Measurements from ENCODE around the gene DNM3. TPM values are rescaled to one million over a fixed set of nuclear protein-coding genes. Genes with fewer than 3 reads are reported as not detected.

The DNM3 gene
- total RNA-seq, 1 donor from 2014 or later: 4.7 TPM

- Mint-ChIP-seq H3K36me3 (ENCODE audit: low read depth, unreplicated experiment) (peaks cover 2% of the 10 kb centered on the region), H3K4me1 (ENCODE audit: low read depth, unreplicated experiment) (peaks cover 30% of the 10 kb centered on the region), H3K27ac (ENCODE audit: unreplicated experiment) (no peak overlapping the region)
Observed at GRCh38 chr1:172283766-172284165, 442.5 kb downstream of the DNM3 start.

DNA sequence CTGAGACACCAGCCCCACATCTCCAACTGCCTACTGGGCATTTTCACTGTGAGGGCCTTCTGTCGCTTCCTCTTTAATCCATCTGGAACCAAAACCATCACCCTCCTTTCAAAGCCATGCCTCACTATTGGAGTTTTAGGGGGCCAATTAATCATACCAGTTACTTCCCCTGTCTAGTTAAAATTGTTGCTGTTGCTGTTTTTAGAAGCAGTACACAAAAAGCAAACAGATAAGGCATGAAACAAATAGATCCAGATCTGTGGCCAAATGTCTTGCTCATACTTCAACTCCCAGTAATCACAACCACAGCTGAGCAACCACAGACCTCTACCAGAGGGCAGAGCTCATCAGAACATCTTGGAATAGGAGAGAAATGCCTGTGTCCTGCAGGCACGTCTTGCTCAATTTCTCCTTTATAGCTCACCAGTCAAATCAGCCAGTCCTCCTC lies 445.4 kb downstream of the DNM3 start:
- H3K36me3 ChIP-seq (ENCODE audit: insufficient read depth, low read length): no peaks in the 10 kb centered on the region
- H4K20me1 ChIP-seq (ENCODE audit: insufficient read depth, low read length): no peaks in the 10 kb centered on the region
- H3K79me2 ChIP-seq (ENCODE audit: insufficient read depth, low read length): no peaks in the 10 kb centered on the region
- H3K9ac ChIP-seq (ENCODE audit: low read length): no peak overlapping the region
- DNase-seq (ENCODE audit: low read depth): peak; percentile 98
- peak overlapping the region; percentile 26 for H3K4me2 ChIP-seq (ENCODE audit: low read length)
- Mint-ChIP-seq H3K36me3 (ENCODE audit: low read depth, unreplicated experiment) (peaks cover 2% of the 10 kb centered on the region), H3K9me3 (ENCODE audit: unreplicated experiment) (peaks cover 1% of the 10 kb centered on the region), H3K27me3 (ENCODE audit: low read depth, unreplicated experiment) (no peaks in the 10 kb centered on the region), H3K4me1 (ENCODE audit: low read depth, unreplicated experiment) (peaks cover 8% of the 10 kb centered on the region), H3K27ac (ENCODE audit: unreplicated experiment) (peak overlapping the region; percentile 44), H3K4me3 (ENCODE audit: unreplicated experiment) (no peak overlapping the region)
- H3K4me3 ChIP-seq (ENCODE audit: insufficient read depth, low read depth, low read length): no peak overlapping the region
- H2AFZ ChIP-seq (ENCODE audit: low read depth, low read length): no peak overlapping the region
- no peak for TF ChIP-seq EZH2 (IDR thresholded peaks at IDR 0.05; ENCODE audit: insufficient read depth, low read length)
- TF ChIP-seq, protein P1, sequence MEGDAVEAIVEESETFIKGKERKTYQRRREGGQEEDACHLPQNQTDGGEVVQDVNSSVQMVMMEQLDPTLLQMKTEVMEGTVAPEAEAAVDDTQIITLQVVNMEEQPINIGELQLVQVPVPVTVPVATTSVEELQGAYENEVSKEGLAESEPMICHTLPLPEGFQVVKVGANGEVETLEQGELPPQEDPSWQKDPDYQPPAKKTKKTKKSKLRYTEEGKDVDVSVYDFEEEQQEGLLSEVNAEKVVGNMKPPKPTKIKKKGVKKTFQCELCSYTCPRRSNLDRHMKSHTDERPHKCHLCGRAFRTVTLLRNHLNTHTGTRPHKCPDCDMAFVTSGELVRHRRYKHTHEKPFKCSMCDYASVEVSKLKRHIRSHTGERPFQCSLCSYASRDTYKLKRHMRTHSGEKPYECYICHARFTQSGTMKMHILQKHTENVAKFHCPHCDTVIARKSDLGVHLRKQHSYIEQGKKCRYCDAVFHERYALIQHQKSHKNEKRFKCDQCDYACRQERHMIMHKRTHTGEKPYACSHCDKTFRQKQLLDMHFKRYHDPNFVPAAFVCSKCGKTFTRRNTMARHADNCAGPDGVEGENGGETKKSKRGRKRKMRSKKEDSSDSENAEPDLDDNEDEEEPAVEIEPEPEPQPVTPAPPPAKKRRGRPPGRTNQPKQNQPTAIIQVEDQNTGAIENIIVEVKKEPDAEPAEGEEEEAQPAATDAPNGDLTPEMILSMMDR (IDR thresholded peaks at IDR 0.05; ENCODE audit: insufficient read depth, low read depth, low read length): no peak
- H3K9me3 ChIP-seq (ENCODE audit: insufficient read depth, low read depth, low read length): no peaks in the 10 kb centered on the region
- no peaks in the 10 kb centered on the region for H3K27me3 ChIP-seq (ENCODE audit: insufficient read depth, low read length)
- FAIRE-seq: peak; percentile 80
- peaks cover 10% of the 10 kb centered on the region for H3K4me1 ChIP-seq (ENCODE audit: insufficient read depth, low read length)
- peak overlapping the region; percentile 22 for H3K27ac ChIP-seq (ENCODE audit: low read depth, low read length)

More at GRCh38 chr1:172283766-172284165, 442.5 kb downstream of the DNM3 start:
- Histone ChIP-seq H3K4me3 (ENCODE audit: insufficient read depth, low read depth, low read length) (no peak overlapping the region), H3K4me2 (ENCODE audit: low read length) (no peak overlapping the region), H3K27me3 (ENCODE audit: insufficient read depth, low read length) (no peaks in the 10 kb centered on the region), H4K20me1 (ENCODE audit: insufficient read depth, low read length) (no peaks in the 10 kb centered on the region), H3K79me2 (ENCODE audit: insufficient read depth, low read length) (no peaks in the 10 kb centered on the region), H3K9ac (ENCODE audit: low read length) (no peak overlapping the region), H3K27ac (ENCODE audit: low read depth, low read length) (no peak overlapping the region), H2AFZ (ENCODE audit: low read depth, low read length) (no peak overlapping the region), H3K36me3 (ENCODE audit: insufficient read depth, low read length) (no peaks in the 10 kb centered on the region), H3K4me1 (ENCODE audit: insufficient read depth, low read length) (peaks cover 25% of the 10 kb centered on the region), H3K9me3 (ENCODE audit: insufficient read depth, low read depth, low read length) (no peaks in the 10 kb centered on the region)
- FAIRE-seq (no peak), DNase-seq (ENCODE audit: low read depth) (no peak)
- H3K9me3 Mint-ChIP-seq (ENCODE audit: unreplicated experiment): peaks cover 6% of the 10 kb centered on the region
- TF ChIP-seq, protein P1 (IDR thresholded peaks at IDR 0.05; ENCODE audit: insufficient read depth, low read depth, low read length): no peak
- no peak for TF ChIP-seq EZH2 (IDR thresholded peaks at IDR 0.05; ENCODE audit: insufficient read depth, low read length)
- no peaks in the 10 kb centered on the region for H3K27me3 Mint-ChIP-seq (ENCODE audit: low read depth, unreplicated experiment)
- H3K4me3 Mint-ChIP-seq (ENCODE audit: unreplicated experiment): no peak overlapping the region

DNA sequence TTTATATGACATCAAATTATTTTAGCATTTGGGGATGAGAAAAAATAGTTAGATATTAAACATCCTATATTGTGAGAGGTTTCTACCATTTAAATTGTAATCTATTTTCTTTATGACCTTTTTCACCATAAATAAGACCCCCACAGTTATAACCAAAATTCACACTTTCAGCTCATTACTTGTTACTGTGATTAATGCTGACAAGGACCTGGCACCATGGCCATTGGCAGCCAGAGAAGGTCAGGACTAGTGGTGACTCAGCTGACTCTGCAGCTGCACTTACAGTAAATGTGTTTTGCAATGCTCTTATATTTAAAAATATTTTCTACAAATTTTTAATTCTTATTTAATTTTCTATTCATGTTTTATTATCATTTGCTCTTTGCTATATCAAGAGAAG lies 445.9 kb downstream of the DNM3 start:
- Histone ChIP-seq H3K4me2 (ENCODE audit: low read length) (no peak overlapping the region), H3K27ac (ENCODE audit: low read depth, low read length) (peak overlapping the region; percentile 22), H4K20me1 (ENCODE audit: insufficient read depth, low read length) (no peaks in the 10 kb centered on the region), H3K9me3 (ENCODE audit: insufficient read depth, low read depth, low read length) (no peaks in the 10 kb centered on the region), H3K36me3 (ENCODE audit: insufficient read depth, low read length) (no peaks in the 10 kb centered on the region), H2AFZ (ENCODE audit: low read depth, low read length) (no peak overlapping the region), H3K4me3 (ENCODE audit: insufficient read depth, low read depth, low read length) (no peak overlapping the region), H3K9ac (ENCODE audit: low read length) (no peak overlapping the region), H3K4me1 (ENCODE audit: insufficient read depth, low read length) (peaks cover 10% of the 10 kb centered on the region), H3K79me2 (ENCODE audit: insufficient read depth, low read length) (no peaks in the 10 kb centered on the region), H3K27me3 (ENCODE audit: insufficient read depth, low read length) (no peaks in the 10 kb centered on the region)
- DNase-seq (ENCODE audit: low read depth) (peak; percentile 85), FAIRE-seq (no peak)
- Mint-ChIP-seq H3K27me3 (ENCODE audit: low read depth, unreplicated experiment) (no peaks in the 10 kb centered on the region), H3K36me3 (ENCODE audit: low read depth, unreplicated experiment) (peaks cover 2% of the 10 kb centered on the region), H3K4me3 (ENCODE audit: unreplicated experiment) (no peak overlapping the region), H3K9me3 (ENCODE audit: unreplicated experiment) (no peaks in the 10 kb centered on the region), H3K4me1 (ENCODE audit: low read depth, unreplicated experiment) (peaks cover 8% of the 10 kb centered on the region), H3K27ac (ENCODE audit: unreplicated experiment) (no peak overlapping the region)
- no peak for TF ChIP-seq EZH2 (IDR thresholded peaks at IDR 0.05; ENCODE audit: insufficient read depth, low read length)
- TF ChIP-seq, protein P1 (IDR thresholded peaks at IDR 0.05; ENCODE audit: insufficient read depth, low read depth, low read length): no peak
